Measurements from ENCODE around the gene PTPN13. TPM values are rescaled to one million over a fixed set of nuclear protein-coding genes. Genes with fewer than 3 reads are reported as not detected.

PTPN13 gene, protein sequence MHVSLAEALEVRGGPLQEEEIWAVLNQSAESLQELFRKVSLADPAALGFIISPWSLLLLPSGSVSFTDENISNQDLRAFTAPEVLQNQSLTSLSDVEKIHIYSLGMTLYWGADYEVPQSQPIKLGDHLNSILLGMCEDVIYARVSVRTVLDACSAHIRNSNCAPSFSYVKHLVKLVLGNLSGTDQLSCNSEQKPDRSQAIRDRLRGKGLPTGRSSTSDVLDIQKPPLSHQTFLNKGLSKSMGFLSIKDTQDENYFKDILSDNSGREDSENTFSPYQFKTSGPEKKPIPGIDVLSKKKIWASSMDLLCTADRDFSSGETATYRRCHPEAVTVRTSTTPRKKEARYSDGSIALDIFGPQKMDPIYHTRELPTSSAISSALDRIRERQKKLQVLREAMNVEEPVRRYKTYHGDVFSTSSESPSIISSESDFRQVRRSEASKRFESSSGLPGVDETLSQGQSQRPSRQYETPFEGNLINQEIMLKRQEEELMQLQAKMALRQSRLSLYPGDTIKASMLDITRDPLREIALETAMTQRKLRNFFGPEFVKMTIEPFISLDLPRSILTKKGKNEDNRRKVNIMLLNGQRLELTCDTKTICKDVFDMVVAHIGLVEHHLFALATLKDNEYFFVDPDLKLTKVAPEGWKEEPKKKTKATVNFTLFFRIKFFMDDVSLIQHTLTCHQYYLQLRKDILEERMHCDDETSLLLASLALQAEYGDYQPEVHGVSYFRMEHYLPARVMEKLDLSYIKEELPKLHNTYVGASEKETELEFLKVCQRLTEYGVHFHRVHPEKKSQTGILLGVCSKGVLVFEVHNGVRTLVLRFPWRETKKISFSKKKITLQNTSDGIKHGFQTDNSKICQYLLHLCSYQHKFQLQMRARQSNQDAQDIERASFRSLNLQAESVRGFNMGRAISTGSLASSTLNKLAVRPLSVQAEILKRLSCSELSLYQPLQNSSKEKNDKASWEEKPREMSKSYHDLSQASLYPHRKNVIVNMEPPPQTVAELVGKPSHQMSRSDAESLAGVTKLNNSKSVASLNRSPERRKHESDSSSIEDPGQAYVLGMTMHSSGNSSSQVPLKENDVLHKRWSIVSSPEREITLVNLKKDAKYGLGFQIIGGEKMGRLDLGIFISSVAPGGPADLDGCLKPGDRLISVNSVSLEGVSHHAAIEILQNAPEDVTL (N-terminal part only)
- total RNA-seq (2014; rRNA removed; shearing (Covaris generic)) = 5.9 and 7.0 TPM in 2 replicates

DNA sequence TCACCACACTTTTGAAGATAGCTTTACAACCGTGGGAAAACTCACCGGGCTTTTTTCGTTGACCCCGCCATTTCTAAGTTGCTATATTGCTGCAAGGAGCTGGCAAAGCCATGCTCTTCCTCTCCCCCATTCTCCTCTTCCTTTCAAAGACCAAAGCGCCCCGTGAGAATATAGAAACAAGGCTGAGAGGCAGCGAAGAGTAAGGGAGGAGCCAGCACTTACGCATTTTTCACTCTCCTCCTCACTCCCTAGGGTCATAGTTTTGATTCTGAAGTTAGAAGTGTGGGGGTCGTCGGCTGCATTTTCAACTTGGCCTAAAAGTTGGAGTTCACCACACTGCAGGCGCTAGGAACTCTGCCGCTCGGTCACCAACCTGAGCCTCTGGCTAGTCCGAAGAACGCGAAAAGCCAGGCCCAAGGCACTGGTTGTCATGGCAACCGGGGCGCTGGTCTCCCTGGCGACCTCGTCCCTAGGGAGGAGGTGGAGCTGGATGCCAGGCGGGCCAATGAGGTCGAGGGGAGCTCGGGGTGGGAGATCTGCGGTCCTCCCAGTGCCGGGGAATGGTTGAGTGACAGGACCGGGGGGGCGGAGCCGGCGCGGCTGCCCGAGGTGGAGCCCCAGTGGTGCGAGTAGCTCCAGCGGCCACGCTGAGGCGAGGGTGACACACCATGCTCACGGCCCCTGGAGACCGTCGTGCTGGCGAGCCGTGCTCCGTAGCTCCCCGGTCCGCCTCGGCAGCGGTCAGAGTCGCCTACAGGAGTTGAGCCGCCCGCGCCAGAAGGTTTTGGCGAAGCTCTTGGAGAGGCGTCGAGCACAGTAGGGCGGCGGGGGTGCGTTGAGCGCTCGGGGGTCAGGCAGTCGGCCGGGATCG lies at the start of gene PTPN13:
Gene PTPN13 (plus strand): TSS at position 628 of the 871 bp plus-strand sequence. CDS start 40,942 bp downstream, outside the sequence.
- peak; percentile 95 for DNase-seq (ENCODE audit: low spot score)

DNA sequence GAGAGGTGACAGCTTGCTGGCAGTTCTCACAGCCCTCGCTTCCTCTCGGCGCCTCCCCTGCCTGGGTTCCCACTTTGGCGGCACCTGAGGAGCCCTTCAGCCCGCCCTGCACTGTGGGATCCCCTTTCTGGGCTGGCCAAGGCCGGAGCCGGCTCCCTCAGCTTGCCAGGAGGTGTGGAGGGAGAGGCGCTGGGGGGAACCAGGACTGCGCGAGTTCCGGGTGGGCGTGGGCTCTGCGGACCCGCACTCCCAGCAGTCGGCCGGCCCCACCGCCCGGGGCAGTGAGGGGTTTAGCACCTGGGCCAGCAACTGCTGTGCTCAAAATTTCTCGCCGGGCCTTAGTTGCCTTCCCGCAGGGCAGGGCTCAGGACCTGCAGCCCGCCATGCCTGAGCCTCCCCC lies 47.0 kb upstream of the PTPN13 start:
- DNase-seq (ENCODE audit: low spot score) = no peak

DNA sequence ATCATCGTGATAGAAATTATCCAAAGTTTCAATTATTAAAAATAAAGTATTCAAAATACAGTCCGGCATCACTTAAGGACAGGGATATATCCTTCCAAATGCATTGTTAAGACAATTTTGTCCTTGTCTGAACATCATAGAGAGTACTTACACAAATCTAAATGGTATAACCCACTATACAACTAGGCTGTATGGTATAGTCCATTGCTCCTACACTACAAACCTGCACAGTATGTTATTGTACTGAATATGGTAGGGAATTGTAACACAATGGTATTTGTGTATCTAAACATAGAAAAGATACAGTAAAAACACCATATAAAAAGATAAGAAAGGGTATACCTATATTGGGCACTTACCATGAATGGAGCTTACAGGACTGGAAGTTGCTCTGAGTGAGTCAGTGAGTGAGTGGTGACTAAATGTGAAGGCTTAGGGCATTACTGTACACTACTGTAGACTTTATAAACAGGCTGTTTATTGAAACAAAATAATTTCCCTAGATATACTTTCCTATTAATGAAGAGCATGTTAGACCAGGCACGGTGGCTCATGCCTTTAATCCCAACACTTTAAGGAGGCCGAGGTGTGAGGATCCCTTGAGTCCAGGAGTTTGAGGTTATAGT lies 44.8 kb upstream of the PTPN13 start:
- peak; percentile 2 for DNase-seq (ENCODE audit: low spot score)

DNA sequence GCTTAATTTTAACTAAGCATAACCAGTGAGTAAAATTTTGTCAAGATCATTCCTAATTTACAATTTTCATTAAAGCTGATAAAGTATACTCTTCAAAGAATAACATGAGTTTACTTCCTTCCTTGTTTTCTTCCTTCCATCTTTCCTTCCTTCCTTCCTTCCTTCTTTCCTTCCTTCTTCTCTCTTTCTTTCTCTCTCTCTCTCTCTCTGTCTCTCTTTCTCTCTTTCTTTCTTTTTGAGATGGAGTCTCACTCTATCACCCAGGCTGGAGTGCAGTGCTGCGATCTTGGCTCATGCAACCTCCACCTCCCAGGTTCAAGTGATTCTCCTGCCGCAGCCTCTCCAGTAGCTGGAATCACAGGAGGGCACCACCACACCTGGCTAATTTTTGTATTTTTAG lies 42.7 kb upstream of the PTPN13 start:
- no peak for DNase-seq (ENCODE audit: low spot score)

DNA sequence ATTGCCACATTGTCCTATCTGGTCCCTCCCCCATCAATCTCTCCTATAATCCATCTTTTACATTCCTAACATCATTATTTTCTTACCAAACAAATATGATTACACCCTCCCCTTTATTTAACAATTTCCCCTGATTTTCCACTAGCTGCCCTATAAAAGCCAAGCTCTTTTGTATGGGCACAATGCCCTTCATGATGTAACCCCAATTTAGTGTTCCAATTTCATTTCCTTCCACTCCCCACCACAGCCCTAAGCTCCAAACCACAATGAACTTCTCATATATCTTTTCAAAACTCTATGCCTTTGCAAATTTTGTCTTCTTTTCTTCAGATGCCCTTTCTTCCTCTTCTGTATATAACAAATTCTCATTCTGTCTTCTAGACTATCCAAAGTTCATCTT lies 39.5 kb upstream of the PTPN13 start:
- no peak for DNase-seq (ENCODE audit: low spot score)

DNA sequence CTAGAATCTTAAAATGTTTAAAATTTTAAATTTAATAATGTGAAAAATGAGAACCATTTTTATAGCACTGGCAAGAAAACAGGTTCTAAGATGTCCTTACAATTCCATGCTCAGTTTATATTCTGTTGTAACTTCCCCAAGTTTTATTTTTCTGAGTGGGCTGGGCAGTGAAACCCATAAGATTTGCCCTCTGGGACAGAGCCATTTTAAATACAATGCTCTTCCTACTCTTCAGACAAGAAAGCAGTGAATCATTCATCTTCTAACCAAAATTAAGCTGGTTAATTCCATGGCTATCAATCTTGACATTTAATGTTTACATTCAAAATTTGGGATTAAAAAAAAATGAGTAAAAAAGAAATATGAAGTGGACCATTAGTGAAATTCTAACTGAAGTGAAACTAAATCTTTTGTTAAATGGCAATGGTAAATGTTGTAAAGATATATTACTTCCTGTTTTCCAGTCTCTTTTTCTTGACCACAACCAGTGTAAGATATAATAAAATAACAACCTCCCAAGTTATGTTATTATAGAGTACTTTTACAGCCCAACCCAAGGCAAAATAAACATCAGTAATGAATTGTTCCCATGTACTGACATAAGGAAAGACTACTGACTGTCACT lies 37.2 kb upstream of the PTPN13 start:
- peak; percentile 35 for DNase-seq (ENCODE audit: low spot score)

DNA sequence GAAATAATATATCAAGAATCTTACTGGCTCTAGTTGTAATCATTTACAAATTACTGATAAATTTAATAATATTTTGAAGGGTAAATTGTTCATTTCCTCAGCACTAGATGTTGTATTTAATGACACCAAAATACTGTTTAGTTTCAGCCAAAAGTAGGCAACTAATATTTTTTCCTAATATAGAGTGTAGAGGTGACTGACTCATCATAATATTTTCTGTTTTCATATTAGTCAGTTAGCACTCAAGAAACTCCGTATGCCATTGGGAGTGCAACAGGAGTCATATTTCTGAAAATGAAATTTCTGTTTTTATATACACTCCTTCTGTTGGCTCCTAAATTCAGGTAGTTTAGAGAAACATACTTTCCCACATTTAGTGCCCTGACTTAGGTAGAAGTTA lies 36.6 kb upstream of the PTPN13 start:
- no peak for DNase-seq (ENCODE audit: low spot score)

DNA sequence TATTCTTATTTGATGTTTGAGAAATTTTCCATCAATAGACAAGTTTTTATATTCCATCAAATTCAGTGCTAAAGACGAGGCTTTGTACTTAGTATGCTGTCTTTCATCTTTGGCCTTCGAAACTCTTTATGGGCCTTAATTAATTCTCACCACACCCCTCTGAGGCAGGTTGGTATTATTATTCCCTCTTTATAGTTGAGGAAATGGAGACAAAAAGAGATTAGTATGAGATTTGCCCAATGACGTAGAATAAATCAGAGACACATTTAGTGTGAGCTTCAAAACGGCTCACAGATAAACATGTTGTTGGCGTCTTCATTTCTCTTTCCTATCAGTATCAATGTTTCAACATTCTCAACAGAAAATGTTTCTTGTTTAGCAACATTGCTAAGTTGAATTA lies 35.9 kb upstream of the PTPN13 start:
- no peak for DNase-seq (ENCODE audit: low spot score)

DNA sequence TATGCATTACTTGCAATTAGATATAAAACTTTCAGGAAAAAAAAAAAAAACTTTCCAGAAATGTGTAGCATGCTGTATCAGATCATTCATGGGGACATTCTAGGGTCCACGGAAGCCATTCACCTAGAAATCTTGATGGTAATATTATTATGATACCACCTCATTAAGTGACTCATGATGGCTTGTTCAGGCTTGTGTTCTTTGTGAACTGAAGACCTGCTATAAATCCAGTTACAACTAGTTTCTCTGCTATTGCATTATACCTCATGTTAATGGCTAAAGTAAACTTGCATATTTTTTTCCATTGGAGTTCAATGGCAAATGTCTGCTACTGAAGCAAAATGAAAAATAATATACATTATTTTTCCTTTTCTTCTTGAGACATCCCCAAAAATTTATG lies 35.3 kb upstream of the PTPN13 start:
- no peak for DNase-seq (ENCODE audit: low spot score)

DNA sequence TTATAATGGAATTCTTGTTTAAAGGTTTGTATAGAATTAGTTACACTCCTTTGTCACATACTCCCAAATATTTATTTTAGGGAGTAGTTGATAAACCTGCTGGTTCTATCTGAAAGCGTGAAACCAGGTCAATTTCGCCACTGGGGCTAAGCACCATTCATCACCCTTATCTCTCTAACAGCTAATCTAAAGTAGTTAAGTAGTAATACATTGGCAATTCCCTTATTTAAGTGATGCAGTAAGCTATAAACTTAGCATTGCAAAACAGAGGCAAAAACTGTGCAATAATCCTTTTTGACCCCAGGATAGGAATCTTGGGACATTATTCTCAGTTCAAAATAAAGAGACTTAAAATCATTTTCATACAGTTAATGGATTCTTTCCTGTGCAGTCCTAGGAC lies 33.7 kb upstream of the PTPN13 start:
- DNase-seq (ENCODE audit: low spot score) = no peak

DNA sequence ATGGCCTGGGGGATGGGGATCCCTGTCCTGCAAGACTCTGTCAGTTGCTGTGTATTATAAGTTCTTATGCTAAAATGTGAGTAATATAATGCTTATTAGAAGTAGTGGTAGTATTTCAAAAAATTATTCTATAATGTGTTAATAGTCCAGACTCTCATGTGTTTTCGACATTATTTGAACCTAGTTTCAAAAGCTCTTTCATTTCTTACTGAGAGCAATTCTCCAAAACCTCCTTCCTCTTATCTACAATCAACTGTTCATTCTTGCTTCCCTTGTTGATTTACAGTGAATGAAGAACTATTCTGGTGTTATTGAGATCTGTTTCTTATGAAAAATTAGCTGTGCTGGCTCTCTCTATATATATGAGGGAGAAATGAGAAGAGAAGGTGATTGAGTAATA lies 32.9 kb upstream of the PTPN13 start:
- no peak for DNase-seq (ENCODE audit: low spot score)

DNA sequence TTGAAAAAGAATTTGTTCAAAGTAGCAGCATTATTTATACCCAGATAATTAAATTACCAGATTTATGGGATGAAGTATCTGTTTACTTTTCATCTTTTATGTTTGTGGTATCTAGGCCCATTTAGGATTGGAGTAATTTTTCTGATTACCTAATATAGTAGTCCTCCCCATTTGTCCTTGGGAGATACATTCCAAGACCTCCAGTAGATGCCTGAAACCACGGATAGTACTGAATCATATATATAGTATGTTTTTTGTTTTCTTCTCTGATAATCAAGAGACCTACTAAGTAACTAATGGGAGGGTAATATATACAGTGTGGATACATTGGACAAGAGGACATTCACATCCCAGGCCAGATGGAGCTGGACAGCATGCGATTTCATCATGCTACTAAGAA lies 30.7 kb upstream of the PTPN13 start:
- no peak for DNase-seq (ENCODE audit: low spot score)

DNA sequence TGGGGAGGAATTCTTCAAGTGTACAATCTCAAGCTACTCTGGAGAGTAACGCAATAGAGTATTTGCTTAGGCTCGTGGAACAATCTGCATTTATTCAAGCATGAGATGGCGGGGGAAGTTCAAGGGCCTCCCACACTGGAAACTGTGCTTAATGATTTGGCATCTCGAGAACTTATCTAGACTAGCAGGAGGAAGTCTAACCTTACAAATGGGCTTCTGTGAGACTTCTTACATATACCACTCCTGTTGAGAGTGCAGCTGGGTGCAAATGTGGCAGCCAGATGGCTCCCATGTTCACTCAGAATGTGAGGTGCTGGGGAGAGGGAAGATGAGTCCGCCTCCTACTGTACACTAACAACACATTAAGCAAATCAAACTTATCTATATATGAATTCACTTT lies 29.3 kb upstream of the PTPN13 start:
- DNase-seq (ENCODE audit: low spot score) = no peak

DNA sequence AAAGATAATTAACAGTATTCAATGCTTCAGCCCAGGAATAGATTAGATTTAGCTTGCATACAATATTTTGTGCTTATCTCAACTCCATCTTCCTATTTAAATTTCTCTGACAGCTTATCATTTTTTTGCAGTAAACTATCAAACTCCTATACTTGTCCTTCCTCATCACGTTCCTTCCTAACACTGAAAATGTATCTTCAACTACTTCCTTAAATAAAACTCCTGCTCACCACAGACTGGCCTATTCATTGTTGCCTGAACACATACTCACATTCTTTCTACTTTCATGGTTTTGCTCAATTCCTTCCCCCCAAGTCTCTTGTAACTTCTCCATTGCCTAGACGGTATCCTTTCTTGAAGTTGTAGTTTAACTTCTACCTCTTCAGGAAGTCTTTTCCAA lies 28.5 kb upstream of the PTPN13 start:
- no peak for DNase-seq (ENCODE audit: low spot score)

DNA sequence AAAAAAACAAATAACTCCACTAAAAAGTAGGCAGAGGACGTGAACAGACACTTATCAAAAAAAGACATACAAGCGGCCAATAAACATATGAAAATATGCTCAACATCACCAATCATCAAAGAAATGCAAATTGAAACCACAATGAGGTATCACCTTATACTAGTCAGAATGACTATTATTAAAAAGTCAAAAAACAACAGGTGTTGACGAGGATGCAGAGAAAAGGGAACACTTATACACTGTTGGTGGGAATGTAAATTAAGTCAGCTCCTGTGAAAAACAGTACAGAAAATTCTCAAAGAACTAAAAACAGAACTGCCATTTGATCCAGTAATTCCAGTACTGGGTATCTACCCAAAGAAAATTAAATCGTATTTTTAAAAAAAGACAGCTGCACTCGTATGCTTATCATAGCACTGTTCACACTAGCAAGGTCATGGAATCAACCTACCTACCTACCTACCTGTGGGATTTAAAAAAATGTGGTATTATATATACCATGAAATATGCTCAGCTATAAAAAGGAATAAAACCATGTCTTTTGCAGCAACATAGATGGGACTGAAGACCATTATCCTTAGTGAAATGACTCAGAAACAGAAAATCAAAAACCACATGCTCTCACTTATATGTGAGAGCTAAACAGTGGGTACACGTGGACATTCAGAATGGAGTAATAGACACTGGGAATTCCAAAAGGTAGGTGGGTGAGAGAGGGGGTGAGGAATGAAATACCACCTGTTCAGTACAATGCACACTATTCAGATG lies 24.8 kb upstream of the PTPN13 start:
- DNase-seq (ENCODE audit: low spot score) = no peak

DNA sequence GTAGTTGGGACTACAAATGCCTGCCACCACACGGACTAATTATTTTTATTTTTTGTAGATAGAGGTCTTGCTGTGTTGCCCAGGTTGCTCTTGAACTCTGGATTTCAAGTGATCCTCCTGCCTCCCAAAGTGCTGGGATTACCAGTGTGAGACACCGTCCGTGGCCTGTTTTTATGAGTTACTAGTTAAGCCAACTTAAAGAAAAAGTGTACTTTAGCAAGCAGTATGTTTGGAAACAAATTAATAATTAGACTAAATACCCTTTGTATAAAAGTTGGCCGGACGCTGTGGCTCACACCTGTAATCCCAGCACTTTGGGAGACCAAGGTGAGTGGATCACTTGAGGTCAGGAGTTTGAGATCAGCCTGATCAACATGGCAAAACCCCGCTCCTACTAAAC lies 14.2 kb upstream of the PTPN13 start:
- DNase-seq (ENCODE audit: low spot score) = no peak

DNA sequence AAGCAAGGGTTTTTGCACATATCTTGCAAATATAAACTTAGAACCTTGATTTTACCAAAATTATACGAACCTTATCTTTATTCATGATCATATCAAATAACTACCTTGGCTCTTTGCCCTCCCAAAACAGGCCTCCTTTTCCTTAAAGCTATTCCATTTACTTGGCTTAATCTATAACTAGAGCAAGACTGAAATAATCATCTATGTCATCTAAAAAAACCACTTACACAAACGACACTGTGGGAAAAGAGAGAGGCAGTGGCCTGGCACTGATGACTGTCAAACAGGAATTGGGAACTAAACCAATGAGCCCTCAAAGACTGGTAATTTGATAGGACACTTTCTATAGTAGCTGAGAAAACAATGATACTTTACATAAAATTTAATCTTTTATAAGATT lies 11.7 kb upstream of the PTPN13 start:
- no peak for DNase-seq (ENCODE audit: low spot score)

DNA sequence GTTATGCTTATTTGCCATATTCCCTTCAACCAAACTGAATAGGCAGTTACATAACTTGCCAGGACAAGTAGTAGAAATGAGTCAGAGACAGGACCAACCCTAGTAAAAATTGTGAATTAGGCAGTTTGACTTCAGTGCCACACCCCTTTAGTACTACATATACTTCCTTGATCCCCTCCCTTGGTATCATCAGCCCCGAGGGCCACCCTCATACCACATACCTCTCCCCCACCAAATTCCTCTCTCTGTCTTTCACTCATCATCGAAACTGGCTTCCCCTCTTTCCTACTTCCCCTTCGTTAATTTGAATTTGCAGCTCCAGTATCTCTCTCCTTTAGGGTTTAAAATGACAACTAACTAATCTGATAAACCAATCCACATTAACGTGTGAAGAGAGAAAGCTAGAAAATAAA lies 7.9 kb upstream of the PTPN13 start:
- DNase-seq (ENCODE audit: low spot score) = no peak

DNA sequence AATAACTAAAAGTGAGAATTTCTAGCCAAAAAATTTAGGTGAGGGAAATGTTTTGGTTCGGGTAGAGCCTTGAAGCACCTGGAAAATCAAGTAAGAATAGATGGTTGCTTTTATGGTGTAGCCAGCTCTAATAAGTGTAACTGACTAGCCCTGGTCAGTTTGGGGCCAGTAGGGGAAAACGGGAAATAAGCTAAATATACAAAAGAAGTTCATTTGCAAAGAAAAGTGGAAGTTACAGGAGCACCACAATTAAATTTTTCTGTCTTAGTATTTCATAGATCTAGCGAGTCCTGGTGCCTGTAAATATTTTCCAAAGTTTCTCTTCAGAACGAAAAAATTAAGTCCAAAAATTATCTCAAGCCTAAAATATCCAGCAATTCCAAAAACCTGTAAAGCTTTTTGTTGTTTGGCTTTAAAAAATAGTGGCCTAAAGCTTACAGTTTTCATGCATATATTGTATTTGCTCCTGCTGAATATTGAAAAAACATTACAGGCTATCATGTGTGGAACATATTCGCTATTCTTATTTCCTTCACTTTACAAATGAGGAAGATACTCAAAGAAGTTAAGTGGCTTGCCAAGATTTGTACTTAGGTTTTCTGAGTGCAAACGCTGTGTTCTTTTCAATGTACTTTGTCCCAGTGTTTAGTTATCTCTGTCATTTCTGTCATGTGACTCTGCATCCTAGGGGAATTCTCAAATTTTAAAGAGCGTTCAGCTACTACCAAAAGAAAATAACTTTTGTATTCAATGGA lies 7.3 kb upstream of the PTPN13 start:
- no peak for DNase-seq (ENCODE audit: low spot score)
